ENCODE data around the gene HPS3.

- no peak for TF ChIP-seq POLR2A (IDR thresholded peaks at IDR 0.05; ENCODE audit: low read length)
- no peak for TF ChIP-seq GATA1 (IDR thresholded peaks at IDR 0.05; ENCODE audit: low read depth, low read length)
These were observed 24.0 kb downstream of the HPS3 start for GRCh38 chr3:149153402-149153801.

Data from erythroblast (primary cell).